ENCODE data around the gene SLC22A9. TPM values are rescaled to one million over a fixed set of nuclear protein-coding genes. Genes with fewer than 3 reads are reported as not detected.
"Not testable (repeated sequence)": the region's sequence is repeated elsewhere in the genome, so short reads cannot be mapped to it uniquely, and the experiment has no call there.

SLC22A9 gene
- total and polyA plus RNA-seq, 12 donors: not detected

GRCh38 chr11:63405114-63405513 is 35.5 kb downstream of the SLC22A9 start:
- H3K36me3 ChIP-seq: no peaks in the 10 kb centered on the region
- no peak overlapping the region for H3K4me3 ChIP-seq
- no peak for DNase-seq
- H3K27me3 ChIP-seq: peaks cover 0 to 7% (median 0%) of the 10 kb centered on the region in 7 donors
- no peak for TF ChIP-seq CTCF (IDR thresholded peaks at IDR 0.05)
- WGBS, 2 donors: 65 to 71% methylated on average over 3 of the region's 3 CpGs
- no peak overlapping the region for H3K27ac ChIP-seq
- intact Hi-C loops (cut with DNase I): no loop called here
- H3K4me1 ChIP-seq: no peaks in the 10 kb centered on the region
- ATAC-seq: no peak
- no peaks in the 10 kb centered on the region for H3K9me3 ChIP-seq

GRCh38 chr11:63406458-63406857 is 36.9 kb downstream of the SLC22A9 start:
- H3K27me3 ChIP-seq: peaks cover 0 to 7% (median 0%) of the 10 kb centered on the region in 7 donors
- H3K9me3 ChIP-seq: no peaks in the 10 kb centered on the region
- H3K4me1 ChIP-seq: no peaks in the 10 kb centered on the region
- no peaks in the 10 kb centered on the region for H3K36me3 ChIP-seq
- DNase-seq (no peak), ATAC-seq (no peak)
- 82 to 85% methylated on average over 2 of the region's 2 CpGs for WGBS, 2 donors
- no peak overlapping the region for H3K27ac ChIP-seq
- H3K4me3 ChIP-seq: no peak overlapping the region
- no peak for TF ChIP-seq CTCF (IDR thresholded peaks at IDR 0.05)
- intact Hi-C loops (cut with DNase I): no loop called here

- no peak for ATAC-seq
- Histone ChIP-seq H3K27me3 (peaks cover 0 to 6% (median 0%) of the 10 kb centered on the region in 7 donors), H3K9me3 (peaks cover 0 to 10% (median 0%) of the 10 kb centered on the region in 11 donors), H3K4me1 (no peaks in the 10 kb centered on the region), H3K36me3 (no peaks in the 10 kb centered on the region), H3K27ac (no peak overlapping the region), H3K4me3 (no peak overlapping the region)
- TF ChIP-seq CTCF (IDR thresholded peaks at IDR 0.05): no peak
- 36 to 77% methylated on average over 2 of the region's 2 CpGs for WGBS, 2 donors
- no peak for DNase-seq
- intact Hi-C loops (cut with DNase I): no loop called here
These were observed 47.7 kb downstream of the SLC22A9 start for GRCh38 chr11:63417174-63417852.

- H3K36me3 ChIP-seq: no peaks in the 10 kb centered on the region
- DNase-seq (no peak), ATAC-seq (no peak)
- intact Hi-C loops (cut with DNase I): no loop called here
- peaks cover 0 to 36% (median 4%) of the 10 kb centered on the region in 7 donors for H3K27me3 ChIP-seq
- no peaks in the 10 kb centered on the region for H3K9me3 ChIP-seq
- TF ChIP-seq CTCF (IDR thresholded peaks at IDR 0.05): no peak
- H3K4me3 ChIP-seq: no peak overlapping the region
- H3K4me1 ChIP-seq: no peaks in the 10 kb centered on the region
- no peak overlapping the region for H3K27ac ChIP-seq
- 79 to 91% methylated on average over 2 of the region's 2 CpGs for WGBS, 2 donors
These were observed 58.5 kb downstream of the SLC22A9 start for GRCh38 chr11:63427971-63428508.

- H3K27ac ChIP-seq; H3K4me1 ChIP-seq; H3K4me3 ChIP-seq; H3K36me3 ChIP-seq; intact Hi-C loops (cut with DNase I); H3K9me3 ChIP-seq; DNase-seq; ATAC-seq: not testable (repeated sequence)
- peaks cover 0 to 40% (median 8%) of the 10 kb centered on the region in 7 donors for H3K27me3 ChIP-seq
- WGBS, 2 donors: 50 to 83% methylated on average over 2 of the region's 2 CpGs
These were observed 61.1 kb downstream of the SLC22A9 start for GRCh38 chr11:63430731-63431130.

GRCh38 chr11:63435351-63435750 is 65.8 kb downstream of the SLC22A9 start:
- H3K36me3 ChIP-seq; intact Hi-C loops (cut with DNase I); DNase-seq; H3K4me3 ChIP-seq; H3K27ac ChIP-seq; H3K9me3 ChIP-seq; H3K4me1 ChIP-seq; ATAC-seq: not testable (repeated sequence)
- H3K27me3 ChIP-seq: peaks cover 0 to 23% (median 4%) of the 10 kb centered on the region in 7 donors
- WGBS, 2 donors: 76 to 91% methylated on average over 17 to 22 of the region's 22 CpGs

- H3K4me3 ChIP-seq; H3K27ac ChIP-seq; ATAC-seq; H3K9me3 ChIP-seq; H3K4me1 ChIP-seq; H3K36me3 ChIP-seq; DNase-seq; intact Hi-C loops (cut with DNase I): not testable (repeated sequence)
- peaks cover 0 to 18% (median 3%) of the 10 kb centered on the region in 7 donors for H3K27me3 ChIP-seq
- WGBS, 2 donors: 11 to 12% methylated on average over 4 of the region's 4 CpGs
These were observed 66.2 kb downstream of the SLC22A9 start for GRCh38 chr11:63435831-63436230.

Data from heart right ventricle (tissue), 16 donors.